A375 (cell line): ENCODE data around the gene CDRT15L2. TPM values are rescaled to one million over a fixed set of nuclear protein-coding genes. Genes with fewer than 3 reads are reported as not detected.

Source experiments
- small RNA-seq: library from RNA; depleted of rRNA; stranded (forward); fragments of <200 nt; gene quantifications from one replicate; pipeline ENCODE3, GENCODE V24; 2014
- total RNA-seq: library from RNA; depleted of rRNA; stranded (reverse); fragments of >200 nt; shearing (Covaris generic); gene quantifications from 2 replicates; pipeline ENCODE4 v1.2.3, GENCODE V29; 2014; rRNA removed

Gene CDRT15L2
- total RNA-seq = not detected in 2 replicates

GRCh38 chr17:20579424-20579823 lies at the start of gene CDRT15L2:
CDRT15L2 (plus strand) TSS chr17:20579724; CDS start chr17:20579744, 20 bp downstream.

Small RNA genes lying within 50 kb of the gene (small RNA-seq; reads per million reads assigned to genes)
- gene AC015818.1 = not detected
- not detected for gene AC087499.1
- gene AC087499.3 = not detected

Other genes with a start within 250 kb of the CDRT15L2 start
- gene LGALS9B, start 112.2 kb upstream of the CDRT15L2 start, total RNA-seq = not detected in 2 replicates